H1 (cell line): ENCODE data around the gene NAV2. TPM values are rescaled to one million over a fixed set of nuclear protein-coding genes. Genes with fewer than 3 reads are reported as not detected.

ENCODE experiments used
- CTCF ChIA-PET: fragments of 300-600 bp; sonication (Branson Sonifier 250); formaldehyde crosslinking; loops from one replicate; lab custom pipeline; 2021; ENCODE audit not compliant: partially characterized antibody; lab: Charles Lee
- POLR2A ChIA-PET: fragments of 300-600 bp; sonication (Branson Sonifier 250); formaldehyde crosslinking; loops from one replicate; lab custom pipeline; 2021; ENCODE audit warnings: inconsistent platforms; ENCODE audit not compliant: partially characterized antibody; lab: Charles Lee
- DNase-seq, 2 experiments: peaks; one replicate each; pipeline versions ENCODE4 v3.0.0 to v3.0.0-alpha.2; 2010 to 2022; ENCODE audit warnings: low spot score in 2 of 2, low read depth in 1 of 2, mixed read lengths in 1 of 2
- FAIRE-seq: peaks from 2 replicates; lab custom pipeline; 2011; peaks lifted over from hg19 to GRCh38; lab: Jason Lieb, UNC
- H2AFZ ChIP-seq: 2 replicates; pipeline ENCODE4 v1.8.1; 2012; ENCODE audit warnings: low read length, inconsistent platforms
- H2AK5ac ChIP-seq: 2 replicates; pipeline ENCODE4 v1.6.1; 2013; ENCODE audit warnings: low read depth, low read length
- H2BK120ac ChIP-seq: replicated peaks from 2 replicates; pipeline ENCODE3; 2013; ENCODE audit warnings: low read depth, low read length, inconsistent platforms
- H2BK12ac ChIP-seq: 2 replicates; pipeline ENCODE4 v1.6.1; 2013; ENCODE audit warnings: low read depth, low read length
- H2BK15ac ChIP-seq: 2 replicates; pipeline ENCODE4 v1.6.1; 2013; ENCODE audit warnings: low read length
- H2BK20ac ChIP-seq: 2 replicates; pipeline ENCODE4 v1.6.1; 2013; ENCODE audit warnings: low read length
- H2BK5ac ChIP-seq: 2 replicates; pipeline ENCODE4 v1.6.1; 2013; ENCODE audit warnings: low read depth, low read length
- H3K14ac ChIP-seq: 2 replicates; pipeline ENCODE4 v1.6.1; 2013; ENCODE audit warnings: inconsistent platforms; ENCODE audit not compliant: insufficient read length
- H3K18ac ChIP-seq: 2 replicates; pipeline ENCODE4 v1.6.1; 2013; ENCODE audit warnings: low read length; ENCODE audit errors: extremely low read depth
- H3K23ac ChIP-seq: 2 replicates; pipeline ENCODE4 v1.6.1; 2013; ENCODE audit warnings: inconsistent platforms; ENCODE audit not compliant: insufficient read length
- H3K23me2 ChIP-seq: 2 replicates; pipeline ENCODE4 v1.6.1; 2013; ENCODE audit warnings: low read depth, low read length
- H3K27ac ChIP-seq: 2 replicates; pipeline ENCODE4 v1.6.1; 2011; ENCODE audit warnings: low read depth, low read length, inconsistent platforms
- H3K27me3 ChIP-seq, 4 experiments: replicated peaks in 1 of 4; 1 replicate in 1 of 4; 2 replicates in 3 of 4; pipeline versions ENCODE4 v1.6.1 to v1.8.1; 2011 to 2013; ENCODE audit warnings: low read length in 3 of 4, mild to moderate bottlenecking in 3 of 4, inconsistent platforms in 2 of 4, mixed read lengths in 2 of 4, moderate library complexity in 1 of 4; ENCODE audit not compliant: control insufficient read depth in 3 of 4, insufficient read depth in 3 of 4; ENCODE audit errors: extremely low read depth in 1 of 4
- H3K36me3 ChIP-seq, 4 experiments: 2 replicates each; pipeline versions ENCODE4 v1.6.1 to v1.8.1; 2011 to 2013; ENCODE audit warnings: mild to moderate bottlenecking in 4 of 4, low read length in 3 of 4, moderate library complexity in 2 of 4, control low read depth in 1 of 4, inconsistent platforms in 1 of 4; ENCODE audit not compliant: insufficient read depth in 4 of 4, control insufficient read depth in 2 of 4
- H3K4ac ChIP-seq: replicated peaks from 2 replicates; pipeline ENCODE3; 2013; ENCODE audit warnings: low read length, low read depth, mixed read lengths, inconsistent platforms; ENCODE audit not compliant: insufficient read length
- H3K4me1 ChIP-seq, 4 experiments: replicated peaks in 1 of 4; 1 replicate in 1 of 4; 2 replicates in 3 of 4; pipeline versions ENCODE4 v1.6.1 to v1.8.1; 2011 to 2013; ENCODE audit warnings: low read length in 3 of 4, inconsistent platforms in 2 of 4, mixed read lengths in 1 of 4; ENCODE audit not compliant: insufficient read depth in 4 of 4, control insufficient read depth in 3 of 4
- H3K4me2 ChIP-seq, 2 experiments: 2 replicates each; pipeline versions ENCODE4 v1.6.1 to v1.8.1; 2011 to 2013; ENCODE audit warnings: low read depth in 2 of 2, low read length in 2 of 2, control low read depth in 1 of 2, inconsistent platforms in 1 of 2, mild to moderate bottlenecking in 1 of 2; ENCODE audit not compliant: insufficient read depth in 1 of 2
- H3K4me3 ChIP-seq, 4 experiments: fragments of 200-600, 300-600 bp in 1 of 4; sonication (generic), shearing (Covaris generic), sonication (Bioruptor Twin) in 1 of 4; 2 replicates each; pipeline versions ENCODE4 v1.5.1 to v1.8.1; 2011 to 2016; ENCODE audit warnings: low read length in 4 of 4, low read depth in 3 of 4, control low read depth in 2 of 4, inconsistent platforms in 2 of 4, mild to moderate bottlenecking in 2 of 4, mixed read lengths in 1 of 4, moderate library complexity in 1 of 4; ENCODE audit not compliant: insufficient read depth in 2 of 4; ENCODE audit errors: extremely low read depth in 1 of 4
- H3K56ac ChIP-seq: replicated peaks from 2 replicates; pipeline ENCODE3; 2013; ENCODE audit warnings: low read depth, mild to moderate bottlenecking, mixed read lengths, low read length, inconsistent platforms; ENCODE audit not compliant: insufficient read length
- H3K79me1 ChIP-seq: 2 replicates; pipeline ENCODE4 v1.6.1; 2013; ENCODE audit warnings: low read depth, low read length, control low read depth
- H3K79me2 ChIP-seq, 2 experiments: 2 replicates each; pipeline versions ENCODE4 v1.6.1 to v1.8.1; 2012 to 2013; ENCODE audit warnings: low read length in 2 of 2, mild to moderate bottlenecking in 2 of 2, inconsistent platforms in 1 of 2; ENCODE audit not compliant: insufficient read depth in 2 of 2, control insufficient read depth in 1 of 2
- H3K9ac ChIP-seq, 4 experiments: replicated peaks in 1 of 4; 1 replicate in 1 of 4; 2 replicates in 3 of 4; pipeline versions ENCODE4 v1.6.1 to v1.8.1; 2011 to 2013; ENCODE audit warnings: low read depth in 3 of 4, low read length in 3 of 4, control low read depth in 2 of 4, mild to moderate bottlenecking in 2 of 4, moderate library complexity in 2 of 4, inconsistent platforms in 1 of 4; ENCODE audit errors: extremely low read depth in 1 of 4
- H3K9me3 ChIP-seq, 2 experiments: 2 replicates each; pipeline versions ENCODE4 v1.6.1 to v1.8.1; 2012 to 2013; ENCODE audit warnings: mild to moderate bottlenecking in 2 of 2, moderate library complexity in 2 of 2, control low read depth in 1 of 2, inconsistent platforms in 1 of 2, low read depth in 1 of 2, low read length in 1 of 2, mixed read lengths in 1 of 2; ENCODE audit not compliant: insufficient read depth in 2 of 2
- H4K20me1 ChIP-seq, 2 experiments: replicated peaks in 1 of 2; 2 replicates each; pipeline versions ENCODE3 to v1.8.1; 2011 to 2013; ENCODE audit warnings: inconsistent platforms in 2 of 2, low read length in 2 of 2, mild to moderate bottlenecking in 1 of 2; ENCODE audit not compliant: insufficient read depth in 2 of 2, control insufficient read depth in 1 of 2
- H4K5ac ChIP-seq: 2 replicates; pipeline ENCODE4 v1.6.1; 2013; ENCODE audit warnings: low read length, low read depth, mixed read lengths, inconsistent platforms; ENCODE audit not compliant: insufficient read length
- H4K8ac ChIP-seq: 2 replicates; pipeline ENCODE4 v1.8.0; 2013; ENCODE audit warnings: mild to moderate bottlenecking, moderate library complexity, low read length, inconsistent platforms; ENCODE audit not compliant: insufficient read depth; ENCODE audit errors: extremely low read depth
- H4K91ac ChIP-seq: replicated peaks from 2 replicates; pipeline ENCODE3; 2013; ENCODE audit warnings: low read length, mixed read lengths, inconsistent platforms; ENCODE audit not compliant: insufficient read length
- HDAC6 ChIP-seq: IDR thresholded peaks from one replicate; pipeline ENCODE4 v1.7.1; 2012; ENCODE audit warnings: low read depth, mild to moderate bottlenecking, inconsistent platforms, low read length, moderate library complexity
- JUND ChIP-seq: IDR thresholded peaks from 2 replicates; pipeline ENCODE4 v1.6.1; 2011; ENCODE audit warnings: mild to moderate bottlenecking, improper control_type of control experiment, low read length
- NRF1 ChIP-seq: IDR thresholded peaks from 2 replicates; pipeline ENCODE4 v1.6.1; 2011; ENCODE audit warnings: mild to moderate bottlenecking, low read depth, low read length, improper control_type of control experiment
- RXRA ChIP-seq: IDR thresholded peaks from 2 replicates; pipeline ENCODE4 v1.6.1; 2011; ENCODE audit warnings: low read depth, mild to moderate bottlenecking, low read length, moderate library complexity; ENCODE audit not compliant: insufficient read depth
- SP4 ChIP-seq: IDR thresholded peaks from 2 replicates; pipeline ENCODE4 v1.6.1; 2012; ENCODE audit warnings: low read length, inconsistent platforms
- SRF ChIP-seq: IDR thresholded peaks from 2 replicates; pipeline ENCODE4 v1.6.1; 2011; ENCODE audit warnings: mild to moderate bottlenecking, low read depth, low read length, moderate library complexity
- TEAD4 ChIP-seq: IDR thresholded peaks from 2 replicates; pipeline ENCODE4 v1.6.1; 2012; ENCODE audit warnings: low read depth, low read length, inconsistent platforms, mixed read lengths
- WGBS, 2 experiments: shearing (Covaris generic) in 1 of 2; methylation state at CpG; one replicate each; pipeline versions ENCODE4 v1.1.6 to v1.1.7; 2013 to 2015; ENCODE audit warnings: low lambda C conversion rate in 2 of 2, mixed read lengths in 2 of 2, inconsistent platforms in 1 of 2, low coverage in 1 of 2, missing lambda C conversion rate in 1 of 2; ENCODE audit not compliant: insufficient replicate concordance in 2 of 2, insufficient coverage in 1 of 2, insufficient read length in 1 of 2; ENCODE audit errors: extremely low coverage in 1 of 2, missing lambda C conversion rate in 1 of 2; 5-methylcytosine and 5-hydroxymethylcytosine counted together
- polyA plus RNA-seq, 7 experiments: library from polyadenylated mRNA; depleted of rRNA in 3 of 7; stranded (reverse) in 5 of 7; unstranded in 2 of 7; fragments of >200 nt in 5 of 7; fragments of 200-250 nt in 2 of 7; gene quantifications; 1 replicate in 5 of 7; 2 replicates in 1 of 7; 4 replicates in 1 of 7; pipeline versions ENCODE4 v1.2.1 to v1.2.3, GENCODE V29; 2011 to 2013; ENCODE audit warnings: missing spikeins in 2 of 7, mixed read lengths in 2 of 7
- total RNA-seq: library from RNA; stranded (reverse); fragmentation: NEBNext Ultra II Directional; extraction: Animal tissue kit (Norgen Biotek cat#: 25700); gene quantifications from 2 replicates; pipeline ENCODE4 v1.2.1, GENCODE V29; 2021

NAV2 gene
- total and polyA plus RNA-seq, 2 of the 8 experiments (the other 6 are each of a cell fraction or from before 2014, with no cell fraction given), result 35.6 to 73.6 TPM

DNA sequence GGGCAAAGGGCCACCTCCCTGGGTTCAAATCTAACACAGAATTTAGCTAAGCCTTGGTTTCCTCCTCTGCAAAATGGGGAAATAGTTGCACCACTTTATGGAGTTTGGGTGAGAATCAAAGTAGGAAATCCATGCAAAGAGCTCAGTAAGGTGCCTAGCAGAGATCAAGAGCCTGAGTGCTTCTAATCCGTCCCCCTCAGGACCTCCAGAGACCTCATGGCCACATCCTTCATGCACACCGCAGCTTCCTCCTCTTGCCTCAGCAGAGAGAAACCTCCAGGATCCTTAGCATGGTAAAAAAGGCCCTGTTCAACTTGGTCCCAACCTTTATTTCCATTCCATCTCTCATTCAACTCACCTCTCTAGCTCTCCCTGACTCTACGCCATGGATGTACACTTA lies 37.8 kb upstream of the NAV2 start:
- Histone ChIP-seq H3K4me1 (peaks cover 2 to 18% (median 13%) of the 10 kb centered on the region in 4 experiments; a peak in 5 of 7 replicates), H3K36me3 (no peaks in the 10 kb centered on the region)
- no peak for TF ChIP-seq SP4
- no peak for TF ChIP-seq SRF
- no peak for TF ChIP-seq RXRA
- no peak for TF ChIP-seq HDAC6
- TF ChIP-seq JUND, result no peak
- no peak for TF ChIP-seq NRF1
- no peak for TF ChIP-seq TEAD4

More for the DNA sequence above, 37.8 kb upstream of the NAV2 start:
- Histone ChIP-seq H2AFZ (no peak overlapping the region), H2BK120ac (no peak overlapping the region), H3K27ac (no peak overlapping the region), H3K9ac (no peak overlapping the region), H4K20me1 (no peaks in the 10 kb centered on the region), H2BK12ac (no peak overlapping the region), H4K5ac (no peak overlapping the region), H3K23me2 (no peaks in the 10 kb centered on the region), H3K56ac (no peak overlapping the region), H3K9me3 (no peaks in the 10 kb centered on the region), H4K91ac (no peak overlapping the region), H2BK5ac (no peak overlapping the region), H2BK15ac (no peak overlapping the region), H3K18ac (peak overlapping the region; percentile 55), H3K4me3 (no peak overlapping the region), H2AK5ac (no peak overlapping the region), H3K27me3 (peaks cover 0 to 2% (median 0%) of the 10 kb centered on the region in 4 experiments; a peak in 2 of 7 replicates), H3K79me2 (no peaks in the 10 kb centered on the region), H3K14ac (no peak overlapping the region), H3K4me2 (no peak overlapping the region), H2BK20ac (no peak overlapping the region; the same call in 1 of the 2 replicates), H3K4ac (no peak overlapping the region), H3K79me1 (no peaks in the 10 kb centered on the region), H4K8ac (no peak overlapping the region), H3K23ac (no peak overlapping the region)
- FAIRE-seq (no peak), DNase-seq (no peak)
- 93% methylated on average over 3 of the region's 3 CpGs; no CpG with 5 or more reads in 1 of the 2 experiments for WGBS, 2 experiments
- ChIA-PET CTCF (interaction anchor here (1.0 to 3.7 kb wide), 13 partner anchors 9 to 229 kb away, joined by 3 to 27 read pairs (median 4); no protein-coding TSS in a partner anchor), POLR2A (interaction anchor here (0.8 to 1.2 kb wide), 3 partner anchors 9 to 142 kb away, joined by 3 read pairs; no protein-coding TSS in a partner anchor)
